WI38 (cell line): Measurements from ENCODE around the gene HDAC5.

Experiments
- H3K4me3 ChIP-seq: 2 replicates; pipeline ENCODE4 v1.5.1; 2011; ENCODE audit warnings: low read depth, mild to moderate bottlenecking, control low read depth, low read length
- TF ChIP-seq, protein P1 (sequence below): IDR thresholded peaks from 2 replicates; pipeline ENCODE4 v1.5.1; 2012; ENCODE audit warnings: low read depth, mild to moderate bottlenecking, control low read depth, low read length

HDAC5 gene

DNA sequence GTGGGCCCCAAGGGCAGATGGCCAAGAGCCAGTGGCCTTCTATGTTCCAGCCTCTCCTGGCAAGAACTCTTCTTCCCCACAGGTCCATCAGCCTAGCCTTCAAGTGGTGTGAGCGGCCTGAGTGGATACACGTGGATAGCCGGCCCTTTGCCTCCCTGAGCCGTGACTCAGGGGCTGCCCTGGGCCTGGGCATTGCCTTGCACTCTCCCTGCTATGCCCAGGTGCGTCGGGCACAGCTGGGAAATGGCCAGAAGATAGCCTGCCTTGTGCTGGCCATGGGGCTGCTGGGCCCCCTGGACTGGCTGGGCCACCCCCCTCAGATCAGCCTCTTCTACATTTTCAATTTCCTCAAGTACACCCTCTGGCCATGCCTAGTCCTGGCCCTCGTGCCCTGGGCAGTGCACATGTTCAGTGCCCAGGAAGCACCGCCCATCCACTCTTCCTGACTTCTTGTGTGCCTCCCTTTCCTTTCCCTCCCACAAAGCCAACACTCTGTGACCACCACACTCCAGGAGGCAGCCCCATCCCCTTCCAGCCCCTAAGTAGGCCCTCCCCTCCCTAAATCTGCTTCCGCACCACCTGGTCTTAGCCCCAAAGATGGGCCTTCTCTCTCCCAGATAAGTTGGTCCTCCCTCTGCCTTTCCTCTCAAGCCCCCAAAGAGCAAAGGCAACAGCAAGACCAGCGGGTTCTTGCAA lies 47.7 kb downstream of the HDAC5 start:
- H3K4me3 ChIP-seq: no peak overlapping the region
- TF ChIP-seq, protein P1, sequence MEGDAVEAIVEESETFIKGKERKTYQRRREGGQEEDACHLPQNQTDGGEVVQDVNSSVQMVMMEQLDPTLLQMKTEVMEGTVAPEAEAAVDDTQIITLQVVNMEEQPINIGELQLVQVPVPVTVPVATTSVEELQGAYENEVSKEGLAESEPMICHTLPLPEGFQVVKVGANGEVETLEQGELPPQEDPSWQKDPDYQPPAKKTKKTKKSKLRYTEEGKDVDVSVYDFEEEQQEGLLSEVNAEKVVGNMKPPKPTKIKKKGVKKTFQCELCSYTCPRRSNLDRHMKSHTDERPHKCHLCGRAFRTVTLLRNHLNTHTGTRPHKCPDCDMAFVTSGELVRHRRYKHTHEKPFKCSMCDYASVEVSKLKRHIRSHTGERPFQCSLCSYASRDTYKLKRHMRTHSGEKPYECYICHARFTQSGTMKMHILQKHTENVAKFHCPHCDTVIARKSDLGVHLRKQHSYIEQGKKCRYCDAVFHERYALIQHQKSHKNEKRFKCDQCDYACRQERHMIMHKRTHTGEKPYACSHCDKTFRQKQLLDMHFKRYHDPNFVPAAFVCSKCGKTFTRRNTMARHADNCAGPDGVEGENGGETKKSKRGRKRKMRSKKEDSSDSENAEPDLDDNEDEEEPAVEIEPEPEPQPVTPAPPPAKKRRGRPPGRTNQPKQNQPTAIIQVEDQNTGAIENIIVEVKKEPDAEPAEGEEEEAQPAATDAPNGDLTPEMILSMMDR: no peak

DNA sequence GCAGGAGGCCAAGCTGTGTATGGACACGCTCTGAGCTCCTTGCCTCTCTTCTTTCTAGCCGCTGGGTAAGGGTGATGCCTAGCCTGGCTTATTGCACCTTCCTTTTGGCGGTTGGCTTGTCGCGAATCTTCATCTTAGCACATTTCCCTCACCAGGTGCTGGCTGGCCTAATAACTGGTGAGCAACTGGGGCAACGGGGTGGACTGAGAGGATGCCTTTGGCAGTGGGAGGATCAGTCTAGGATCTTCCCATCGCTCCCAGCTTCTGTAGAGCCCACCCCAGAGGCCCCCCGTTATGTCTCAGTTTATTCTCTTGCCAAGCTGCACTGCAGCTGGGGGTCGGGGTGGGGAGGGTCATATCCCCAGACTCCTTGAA lies 48.5 kb downstream of the HDAC5 start:
- H3K4me3 ChIP-seq: no peak overlapping the region
- TF ChIP-seq, protein P1: no peak

DNA sequence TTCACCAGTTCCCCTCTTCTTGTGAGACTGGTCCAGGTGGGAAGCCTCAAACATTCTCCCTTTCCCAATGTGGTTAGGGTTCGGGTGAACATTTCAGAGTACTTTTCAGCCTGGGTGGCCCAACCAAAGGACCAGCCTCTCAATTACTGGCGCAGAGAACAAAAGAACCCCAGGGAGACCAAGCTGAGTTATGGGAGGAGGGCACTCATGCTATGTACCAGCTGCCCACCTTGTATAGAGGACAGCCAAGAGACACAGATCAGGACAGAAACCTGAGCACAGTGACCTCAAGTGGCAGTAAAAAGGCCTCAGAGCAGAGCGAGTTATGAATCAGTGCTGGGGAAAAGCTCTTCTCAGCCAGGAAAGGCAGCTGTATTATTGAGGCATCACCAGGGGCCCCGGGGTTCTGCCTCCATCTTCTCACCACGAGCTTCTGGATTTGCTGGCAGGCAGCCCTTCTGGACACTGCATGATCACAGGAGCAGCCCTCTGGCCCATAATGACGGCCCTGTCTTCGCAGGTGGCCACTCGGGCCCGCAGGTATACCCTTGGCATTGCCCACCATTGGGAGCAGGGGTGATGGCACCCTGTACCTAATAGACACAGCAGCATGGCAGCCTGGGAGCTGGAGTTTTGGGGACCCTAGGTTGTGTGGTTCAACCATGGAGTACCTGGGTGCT lies 49.1 kb downstream of the HDAC5 start:
- TF ChIP-seq, protein P1: no peak
- no peak overlapping the region for H3K4me3 ChIP-seq

DNA sequence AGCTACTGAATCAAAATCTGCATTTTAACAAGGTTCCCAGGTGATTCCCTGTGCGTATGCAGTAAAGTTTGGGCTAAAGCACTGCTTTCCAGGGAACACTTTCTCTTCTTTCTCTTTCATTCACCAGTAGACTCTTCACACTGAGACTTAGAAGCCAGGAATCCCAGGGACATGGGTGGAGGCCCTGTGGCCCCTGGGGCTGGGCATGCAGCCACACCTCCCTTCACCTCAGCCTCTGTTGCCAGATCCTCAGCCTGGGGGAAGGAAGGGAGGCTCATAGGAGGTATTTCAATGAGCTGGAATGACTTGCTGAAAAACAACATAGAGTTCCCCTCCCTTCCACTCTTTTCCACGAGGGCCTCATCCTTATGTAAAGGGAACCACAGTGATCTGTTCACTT lies 51.7 kb downstream of the HDAC5 start:
- peak overlapping the region; percentile 63 for H3K4me3 ChIP-seq
- TF ChIP-seq, protein P1: no peak

DNA sequence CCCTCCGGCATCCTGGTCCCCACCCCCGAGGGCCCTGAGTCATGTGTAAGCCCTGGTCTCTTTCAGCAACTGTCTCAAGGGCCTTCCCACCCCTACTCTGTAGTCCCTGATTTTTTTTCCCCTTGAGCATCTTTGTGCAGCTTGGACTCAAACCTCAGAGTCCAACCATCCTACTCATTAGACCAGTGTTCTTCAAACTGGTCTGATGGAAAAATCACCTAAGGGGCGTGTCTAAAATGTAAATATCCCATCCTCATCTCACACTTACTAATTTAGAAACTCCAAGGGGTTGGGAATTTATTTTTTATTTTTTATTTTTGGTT lies 52.3 kb downstream of the HDAC5 start:
- TF ChIP-seq, protein P1: no peak
- peak overlapping the region; percentile 63 for H3K4me3 ChIP-seq

DNA sequence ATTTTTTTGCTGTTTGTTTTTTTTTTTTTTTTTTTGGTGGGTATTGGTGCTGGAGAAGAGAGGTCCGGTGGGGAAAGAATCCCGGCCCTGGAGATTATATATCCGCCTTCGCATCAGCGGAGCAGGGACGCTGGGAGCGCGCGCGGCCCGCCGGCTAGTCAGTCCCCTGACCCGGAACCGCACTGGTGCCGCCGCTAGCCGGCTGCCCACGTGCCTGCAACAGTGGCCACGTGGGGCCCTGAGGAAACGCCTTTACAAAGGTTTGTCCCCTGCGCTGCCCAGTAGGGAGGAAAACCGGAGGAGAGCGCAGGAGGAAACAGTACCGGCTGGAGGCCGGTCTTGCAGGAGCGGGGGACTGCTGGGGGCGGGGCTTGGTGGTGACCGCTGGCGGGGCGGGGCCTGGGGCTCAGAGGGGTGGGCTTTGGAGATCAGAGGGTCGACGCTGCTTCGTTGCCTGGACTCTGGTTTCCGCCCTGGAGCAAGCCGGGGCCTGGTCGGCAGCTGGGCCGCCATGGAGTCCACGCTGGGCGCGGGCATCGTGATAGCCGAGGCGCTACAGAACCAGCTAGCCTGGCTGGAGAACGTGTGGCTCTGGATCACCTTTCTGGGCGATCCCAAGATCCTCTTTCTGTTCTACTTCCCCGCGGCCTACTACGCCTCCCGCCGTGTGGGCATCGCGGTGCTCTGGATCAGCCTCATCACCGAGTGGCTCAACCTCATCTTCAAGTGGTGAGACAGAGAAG lies 52.8 kb downstream of the HDAC5 start, which contains the start of gene G6PC3:
Gene G6PC3, plus strand, starts transcription at position 281 of the 743 bp plus-strand sequence. Its CDS starts 231 bp downstream, at position 512.
- TF ChIP-seq, protein P1: no peak
- H3K4me3 ChIP-seq: peak within 1 kb of the TSS; percentile 63
